ENCODE results near the gene PPP1R27. TPM values are rescaled to one million over a fixed set of nuclear protein-coding genes. Genes with fewer than 3 reads are reported as not detected.

PPP1R27 gene
- polyA plus RNA-seq, 1 experiment, result not detected

DNA sequence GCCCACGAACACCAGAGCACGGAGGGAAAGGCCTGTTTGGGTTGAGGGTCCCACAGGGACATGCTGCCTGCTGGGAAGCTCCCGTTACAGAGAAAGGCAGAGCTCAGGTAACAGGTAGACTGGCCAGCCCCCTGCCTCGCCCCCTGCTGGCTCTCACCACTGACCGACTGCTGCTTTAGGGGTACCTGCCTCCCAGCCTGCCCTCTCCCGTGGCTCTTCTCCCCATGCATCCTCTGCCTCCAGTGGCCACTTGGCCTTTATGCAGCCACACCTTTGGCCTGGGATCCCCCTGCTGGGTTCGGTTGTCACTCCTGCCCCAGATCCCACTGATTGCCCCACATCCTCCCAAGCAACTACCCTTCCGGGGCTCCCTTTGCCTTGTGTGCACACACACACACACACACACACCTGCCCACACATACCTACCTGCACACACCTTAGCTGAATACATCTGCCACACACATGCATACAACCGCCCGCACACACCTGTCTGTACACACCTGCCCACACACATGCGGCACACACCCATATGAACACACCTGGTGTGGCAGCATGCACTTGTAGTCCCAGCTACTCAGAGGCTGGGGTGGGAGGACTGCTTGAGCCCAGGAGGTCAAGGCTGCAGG, 8.9 kb downstream of the PPP1R27 start:
- POLR2A ChIA-PET, result no interaction called here
- CTCF ChIA-PET, result interaction anchor here (0.5 kb wide), 1 partner anchor 28 kb away, joined by 3 read pairs; no protein-coding TSS in a partner anchor

DNA sequence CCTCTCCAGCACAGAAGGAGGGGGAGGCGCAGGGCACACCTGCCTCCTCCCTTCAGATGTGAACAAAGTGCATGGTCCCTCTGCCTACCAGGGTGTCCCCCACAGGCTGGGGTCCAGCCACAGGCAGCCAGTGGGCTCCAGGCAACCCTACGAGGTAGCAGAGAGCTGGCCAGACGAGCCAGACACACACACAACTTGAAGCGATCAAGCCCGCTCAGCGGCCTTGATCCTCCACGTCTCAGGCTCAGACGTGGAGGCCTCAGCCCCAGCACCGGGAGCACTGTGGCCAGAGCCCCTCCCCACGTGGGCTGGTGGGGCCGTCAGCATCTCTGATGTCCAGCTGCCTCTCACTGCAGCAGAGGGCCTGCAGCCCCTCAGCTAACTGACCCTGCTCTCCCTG, 10.3 kb downstream of the PPP1R27 start:
- ChIA-PET CTCF (interaction anchor here (0.8 kb wide), 1 partner anchor 45 kb away, joined by 3 read pairs; no protein-coding TSS in a partner anchor), POLR2A (no interaction called here)
- Histone ChIP-seq H3K4me3 (ENCODE audit: low read depth, low read length) (no peak overlapping the region), H3K27me3 (ENCODE audit: control insufficient read depth, insufficient read depth, low read length) (no peaks in the 10 kb centered on the region), H3K36me3 (ENCODE audit: control insufficient read depth, insufficient read depth, low read length) (peaks cover 12% of the 10 kb centered on the region)
- TF ChIP-seq, protein P1, sequence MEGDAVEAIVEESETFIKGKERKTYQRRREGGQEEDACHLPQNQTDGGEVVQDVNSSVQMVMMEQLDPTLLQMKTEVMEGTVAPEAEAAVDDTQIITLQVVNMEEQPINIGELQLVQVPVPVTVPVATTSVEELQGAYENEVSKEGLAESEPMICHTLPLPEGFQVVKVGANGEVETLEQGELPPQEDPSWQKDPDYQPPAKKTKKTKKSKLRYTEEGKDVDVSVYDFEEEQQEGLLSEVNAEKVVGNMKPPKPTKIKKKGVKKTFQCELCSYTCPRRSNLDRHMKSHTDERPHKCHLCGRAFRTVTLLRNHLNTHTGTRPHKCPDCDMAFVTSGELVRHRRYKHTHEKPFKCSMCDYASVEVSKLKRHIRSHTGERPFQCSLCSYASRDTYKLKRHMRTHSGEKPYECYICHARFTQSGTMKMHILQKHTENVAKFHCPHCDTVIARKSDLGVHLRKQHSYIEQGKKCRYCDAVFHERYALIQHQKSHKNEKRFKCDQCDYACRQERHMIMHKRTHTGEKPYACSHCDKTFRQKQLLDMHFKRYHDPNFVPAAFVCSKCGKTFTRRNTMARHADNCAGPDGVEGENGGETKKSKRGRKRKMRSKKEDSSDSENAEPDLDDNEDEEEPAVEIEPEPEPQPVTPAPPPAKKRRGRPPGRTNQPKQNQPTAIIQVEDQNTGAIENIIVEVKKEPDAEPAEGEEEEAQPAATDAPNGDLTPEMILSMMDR (IDR thresholded peaks at IDR 0.05; ENCODE audit: insufficient read depth, low read depth, low read length), result no peak
- no peak for DNase-seq (ENCODE audit: low read depth)

More for the DNA sequence above, 8.9 kb downstream of the PPP1R27 start:
- Histone ChIP-seq H3K4me3 (ENCODE audit: low read depth, low read length) (no peak overlapping the region), H3K36me3 (ENCODE audit: control insufficient read depth, insufficient read depth, low read length) (peaks cover 12% of the 10 kb centered on the region), H3K27me3 (ENCODE audit: control insufficient read depth, insufficient read depth, low read length) (no peaks in the 10 kb centered on the region)
- DNase-seq (ENCODE audit: low read depth), result no peak
- TF ChIP-seq, protein P1 (IDR thresholded peaks at IDR 0.05; ENCODE audit: insufficient read depth, low read depth, low read length), result no peak

DNA sequence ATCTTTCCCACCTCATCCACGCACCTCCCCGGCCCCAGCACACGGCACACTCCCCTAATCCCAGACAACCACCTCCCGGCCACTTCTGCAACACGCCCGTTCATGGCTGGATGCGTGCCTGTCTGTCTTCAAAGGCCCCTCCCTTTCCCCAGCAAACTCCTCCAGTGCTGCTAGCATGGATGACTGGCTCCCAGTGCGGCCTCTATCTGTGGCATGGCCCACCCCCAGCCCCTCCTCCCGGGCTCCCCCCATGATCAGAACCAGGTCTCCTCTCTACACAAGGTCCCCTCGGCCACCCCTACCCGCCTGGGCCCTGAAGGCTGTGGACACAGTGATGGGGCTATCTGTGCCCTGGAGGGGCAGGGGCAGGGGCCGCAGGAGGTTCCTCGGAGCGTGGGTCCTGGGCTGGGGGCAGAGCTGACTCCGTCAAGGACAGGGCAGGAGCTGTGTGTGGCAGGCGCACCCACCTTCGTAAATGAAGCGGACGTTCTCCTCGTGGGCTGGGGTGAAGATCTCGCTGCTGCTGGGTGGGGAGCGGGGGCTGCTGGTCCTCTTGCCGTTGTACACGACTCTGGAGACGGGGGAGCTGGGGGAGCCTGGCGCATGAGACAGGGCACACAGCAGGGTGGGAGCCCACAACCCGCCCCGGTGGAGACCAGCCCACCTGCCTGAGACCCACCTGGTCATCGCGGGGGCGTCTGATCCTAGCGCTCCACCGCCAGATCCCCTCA, 10.9 kb downstream of the PPP1R27 start:
- Histone ChIP-seq H3K27me3 (ENCODE audit: control insufficient read depth, insufficient read depth, low read length) (no peaks in the 10 kb centered on the region; the same call in 1 of the 2 replicates), H3K4me3 (ENCODE audit: low read depth, low read length) (no peak overlapping the region), H3K36me3 (ENCODE audit: control insufficient read depth, insufficient read depth, low read length) (peaks cover 12% of the 10 kb centered on the region)
- TF ChIP-seq, protein P1 (IDR thresholded peaks at IDR 0.05; ENCODE audit: insufficient read depth, low read depth, low read length), result no peak
- no peak for DNase-seq (ENCODE audit: low read depth)
- ChIA-PET CTCF (no interaction called here), POLR2A (no interaction called here)

DNA sequence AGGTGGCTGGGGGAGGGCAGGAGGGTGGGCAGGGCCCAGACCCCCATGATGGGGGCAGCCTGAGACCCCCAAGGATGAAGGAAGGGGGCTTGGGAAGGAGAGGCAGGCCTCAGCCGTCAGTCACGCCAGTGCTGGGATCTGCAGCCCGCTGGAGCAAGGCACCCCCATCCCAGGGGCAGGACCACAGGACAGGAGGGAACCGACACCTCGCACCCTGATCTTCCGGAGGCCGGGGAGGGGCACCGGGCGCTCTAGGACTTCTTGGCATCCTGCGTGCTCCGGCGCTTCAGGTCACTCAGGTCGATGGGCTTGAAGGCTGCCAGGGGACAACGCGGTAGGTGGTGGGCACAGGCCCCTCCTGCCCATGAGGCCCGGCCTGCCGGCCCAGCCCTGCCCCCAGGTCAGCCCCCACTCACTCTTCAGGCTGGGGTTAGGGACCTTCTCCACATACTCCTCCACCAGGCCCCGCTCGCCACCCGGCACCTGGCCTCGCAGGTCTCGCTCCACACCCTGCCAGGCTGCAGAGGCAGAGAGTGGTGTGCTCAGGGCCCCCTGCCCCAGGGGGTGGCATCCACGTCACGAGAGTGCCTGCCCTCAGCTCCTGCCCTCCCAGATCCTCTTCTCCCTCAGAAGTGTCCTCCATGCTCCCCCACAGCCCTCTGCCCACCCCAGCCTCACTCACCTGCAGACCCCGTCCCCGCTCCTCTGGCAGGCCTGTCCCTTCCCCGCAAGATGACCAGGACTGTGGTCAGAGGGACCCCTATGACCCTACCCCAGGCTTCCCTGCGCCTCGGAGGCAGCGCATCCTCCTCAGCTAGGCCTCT, 11.6 kb downstream of the PPP1R27 start:
- H3K36me3 ChIP-seq (ENCODE audit: control insufficient read depth, insufficient read depth, low read length), result peaks cover 12% of the 10 kb centered on the region
- ChIA-PET POLR2A (no interaction called here), CTCF (no interaction called here)
- H3K27me3 ChIP-seq (ENCODE audit: control insufficient read depth, insufficient read depth, low read length), result no peaks in the 10 kb centered on the region; the same call in 1 of the 2 replicates
- H3K4me3 ChIP-seq (ENCODE audit: low read depth, low read length), result no peak overlapping the region
- TF ChIP-seq, protein P1 (IDR thresholded peaks at IDR 0.05; ENCODE audit: insufficient read depth, low read depth, low read length), result no peak
- no peak for DNase-seq (ENCODE audit: low read depth)

DNA sequence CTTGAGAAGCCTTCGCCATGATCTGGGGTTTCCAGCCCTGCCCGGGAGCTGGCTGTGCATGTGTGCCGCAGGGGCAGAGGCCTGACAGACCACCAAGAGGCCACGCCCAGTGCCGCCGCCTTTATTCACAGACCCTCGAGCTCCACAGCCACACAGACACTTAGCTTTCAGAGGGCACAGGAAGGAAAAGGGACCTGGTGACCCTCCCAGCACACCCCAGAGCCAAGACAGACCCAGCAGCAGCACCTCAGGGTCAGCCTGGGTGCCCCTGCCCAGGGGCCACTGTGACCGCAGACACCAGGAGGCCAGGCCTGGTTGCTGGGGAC, 12.6 kb downstream of the PPP1R27 start:
- no peak for DNase-seq (ENCODE audit: low read depth)
- Histone ChIP-seq H3K36me3 (ENCODE audit: control insufficient read depth, insufficient read depth, low read length) (peaks cover 12% of the 10 kb centered on the region), H3K4me3 (ENCODE audit: low read depth, low read length) (no peak overlapping the region), H3K27me3 (ENCODE audit: control insufficient read depth, insufficient read depth, low read length) (no peaks in the 10 kb centered on the region; the same call in 1 of the 2 replicates)
- ChIA-PET POLR2A (no interaction called here), CTCF (interaction anchor here (0.9 to 1.5 kb wide), 3 partner anchors 9 to 199 kb away, joined by 3 to 4 read pairs (median 4); no protein-coding TSS in a partner anchor)
- TF ChIP-seq, protein P1 (IDR thresholded peaks at IDR 0.05; ENCODE audit: insufficient read depth, low read depth, low read length), result no peak
